ENCODE data around the gene ANKRD9.

Gene ANKRD9

GRCh38 chr14:102498678-102499265, 10.8 kb downstream of the ANKRD9 start:
- DNase-seq (no peak), ATAC-seq (ENCODE audit: insufficient read depth, low read depth) (no peak)
- no peaks in the 10 kb centered on the region for H3K9me3 ChIP-seq (ENCODE audit: insufficient read depth, low read length, severe bottlenecking)
- H3K4me2 ChIP-seq (ENCODE audit: insufficient read depth, low read length), result no peak overlapping the region
- H3K27me3 ChIP-seq (ENCODE audit: insufficient read depth, low read length, poor library complexity), result no peaks in the 10 kb centered on the region
- no peak for TF ChIP-seq CTCF (IDR thresholded peaks at IDR 0.05; ENCODE audit: borderline replicate concordance, extremely low read depth, low read length, poor library complexity, severe bottlenecking)
- TF ChIP-seq EZH2 (IDR thresholded peaks at IDR 0.05; ENCODE audit: borderline replicate concordance, low read depth, low read length, severe bottlenecking), result no peak
- H3K9ac ChIP-seq (ENCODE audit: low read depth, low read length), result no peak overlapping the region
- H4K20me1 ChIP-seq (ENCODE audit: insufficient read depth, low read length), result no peaks in the 10 kb centered on the region; the same call in 1 of the 2 replicates
- no peaks in the 10 kb centered on the region for H3K79me2 ChIP-seq (ENCODE audit: insufficient read depth, low read length)
- no peak overlapping the region for H3K4me3 ChIP-seq (ENCODE audit: low read depth in 1 of 2, low read length in 2 of 2)
- peaks cover 12% of the 10 kb centered on the region for H3K36me3 ChIP-seq (ENCODE audit: insufficient read depth, low read length)
- H3K4me1 ChIP-seq (ENCODE audit: insufficient read depth, low read length), result no peaks in the 10 kb centered on the region
- H3K27ac ChIP-seq (ENCODE audit: low read length), result no peak overlapping the region
- H2AFZ ChIP-seq (ENCODE audit: low read depth, low read length), result no peak overlapping the region

- ATAC-seq (ENCODE audit: insufficient read depth, low read depth) (no peak), DNase-seq (no peak)
- H3K9me3 ChIP-seq (ENCODE audit: insufficient read depth, low read length, severe bottlenecking), result no peaks in the 10 kb centered on the region
- TF ChIP-seq CTCF (IDR thresholded peaks at IDR 0.05; ENCODE audit: borderline replicate concordance, extremely low read depth, low read length, poor library complexity, severe bottlenecking) (peak; percentile 42), EZH2 (IDR thresholded peaks at IDR 0.05; ENCODE audit: borderline replicate concordance, low read depth, low read length, severe bottlenecking) (no peak)
- no peak overlapping the region for H2AFZ ChIP-seq (ENCODE audit: low read depth, low read length)
- H3K27me3 ChIP-seq (ENCODE audit: insufficient read depth, low read length, poor library complexity), result no peaks in the 10 kb centered on the region
- H3K4me1 ChIP-seq (ENCODE audit: insufficient read depth, low read length), result no peaks in the 10 kb centered on the region
- no peaks in the 10 kb centered on the region for H4K20me1 ChIP-seq (ENCODE audit: insufficient read depth, low read length)
- H3K4me3 ChIP-seq (ENCODE audit: low read depth in 1 of 2, low read length in 2 of 2), result no peak overlapping the region
- no peak overlapping the region for H3K4me2 ChIP-seq (ENCODE audit: insufficient read depth, low read length)
- peaks cover 12% of the 10 kb centered on the region for H3K36me3 ChIP-seq (ENCODE audit: insufficient read depth, low read length)
- H3K27ac ChIP-seq (ENCODE audit: low read length), result no peak overlapping the region
- no peaks in the 10 kb centered on the region for H3K79me2 ChIP-seq (ENCODE audit: insufficient read depth, low read length)
- H3K9ac ChIP-seq (ENCODE audit: low read depth, low read length), result no peak overlapping the region
These were observed 11.4 kb downstream of the ANKRD9 start for GRCh38 chr14:102497998-102498677.

GRCh38 chr14:102496958-102497744, 12.4 kb downstream of the ANKRD9 start:
- H3K9me3 ChIP-seq (ENCODE audit: insufficient read depth, low read length, severe bottlenecking), result no peaks in the 10 kb centered on the region
- H2AFZ ChIP-seq (ENCODE audit: low read depth, low read length), result no peak overlapping the region
- no peaks in the 10 kb centered on the region for H3K79me2 ChIP-seq (ENCODE audit: insufficient read depth, low read length)
- no peak overlapping the region for H3K4me3 ChIP-seq (ENCODE audit: low read depth in 1 of 2, low read length in 2 of 2)
- no peaks in the 10 kb centered on the region for H3K27me3 ChIP-seq (ENCODE audit: insufficient read depth, low read length, poor library complexity)
- H3K27ac ChIP-seq (ENCODE audit: low read length), result no peak overlapping the region
- no peak for TF ChIP-seq CTCF (IDR thresholded peaks at IDR 0.05; ENCODE audit: borderline replicate concordance, extremely low read depth, low read length, poor library complexity, severe bottlenecking)
- no peak for TF ChIP-seq EZH2 (IDR thresholded peaks at IDR 0.05; ENCODE audit: borderline replicate concordance, low read depth, low read length, severe bottlenecking)
- no peaks in the 10 kb centered on the region for H3K4me1 ChIP-seq (ENCODE audit: insufficient read depth, low read length)
- ATAC-seq (ENCODE audit: insufficient read depth, low read depth), result no peak
- H3K9ac ChIP-seq (ENCODE audit: low read depth, low read length), result no peak overlapping the region
- no peak for DNase-seq
- no peaks in the 10 kb centered on the region for H4K20me1 ChIP-seq (ENCODE audit: insufficient read depth, low read length)
- no peak overlapping the region for H3K4me2 ChIP-seq (ENCODE audit: insufficient read depth, low read length)
- peaks cover 12% of the 10 kb centered on the region for H3K36me3 ChIP-seq (ENCODE audit: insufficient read depth, low read length)

All from DND-41 (cell line).